ENCODE data around the gene SLC35C1. TPM values are rescaled to one million over a fixed set of nuclear protein-coding genes. Genes with fewer than 3 reads are reported as not detected.
"Not testable (repeated sequence)": the region's sequence is repeated elsewhere in the genome, so short reads cannot be mapped to it uniquely, and the experiment has no call there.

The SLC35C1 gene
- total RNA-seq, 1 donor from 2014 or later: 17.1 TPM

DNA sequence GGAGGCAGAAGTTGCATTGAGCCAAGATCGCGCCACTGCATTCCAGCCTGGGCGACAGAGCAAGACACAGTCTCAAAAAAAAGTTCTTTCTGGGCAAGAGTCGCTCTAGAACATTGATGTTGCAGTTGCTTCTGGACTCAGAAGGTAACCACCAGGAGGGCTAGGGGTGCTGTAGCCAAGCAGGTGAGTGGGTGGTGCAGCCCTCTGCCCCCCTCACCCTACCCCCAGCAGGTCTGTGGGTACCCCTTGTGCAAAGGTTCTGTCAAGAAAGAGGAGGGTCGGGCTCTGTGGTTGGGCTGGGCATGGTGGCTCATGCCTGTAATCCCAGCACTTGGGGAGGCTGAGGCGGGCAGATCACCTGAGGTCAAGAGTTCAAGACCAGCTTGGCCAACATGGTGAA lies 3.5 kb downstream of the SLC35C1 start:
- H3K9me3 Mint-ChIP-seq; intact Hi-C loops (cut with micrococcal nuclease); DNase-seq (ENCODE audit: low spot score); H3K27me3 Mint-ChIP-seq (ENCODE audit: low read depth); H3K4me3 Mint-ChIP-seq (ENCODE audit: low read depth): not testable (repeated sequence)
- Mint-ChIP-seq H3K4me1 (ENCODE audit: low read depth) (peaks cover 32% of the 10 kb centered on the region), H3K27ac (peak overlapping the region; percentile 42), H3K36me3 (ENCODE audit: low read depth) (peaks cover 32% of the 10 kb centered on the region)

DNA sequence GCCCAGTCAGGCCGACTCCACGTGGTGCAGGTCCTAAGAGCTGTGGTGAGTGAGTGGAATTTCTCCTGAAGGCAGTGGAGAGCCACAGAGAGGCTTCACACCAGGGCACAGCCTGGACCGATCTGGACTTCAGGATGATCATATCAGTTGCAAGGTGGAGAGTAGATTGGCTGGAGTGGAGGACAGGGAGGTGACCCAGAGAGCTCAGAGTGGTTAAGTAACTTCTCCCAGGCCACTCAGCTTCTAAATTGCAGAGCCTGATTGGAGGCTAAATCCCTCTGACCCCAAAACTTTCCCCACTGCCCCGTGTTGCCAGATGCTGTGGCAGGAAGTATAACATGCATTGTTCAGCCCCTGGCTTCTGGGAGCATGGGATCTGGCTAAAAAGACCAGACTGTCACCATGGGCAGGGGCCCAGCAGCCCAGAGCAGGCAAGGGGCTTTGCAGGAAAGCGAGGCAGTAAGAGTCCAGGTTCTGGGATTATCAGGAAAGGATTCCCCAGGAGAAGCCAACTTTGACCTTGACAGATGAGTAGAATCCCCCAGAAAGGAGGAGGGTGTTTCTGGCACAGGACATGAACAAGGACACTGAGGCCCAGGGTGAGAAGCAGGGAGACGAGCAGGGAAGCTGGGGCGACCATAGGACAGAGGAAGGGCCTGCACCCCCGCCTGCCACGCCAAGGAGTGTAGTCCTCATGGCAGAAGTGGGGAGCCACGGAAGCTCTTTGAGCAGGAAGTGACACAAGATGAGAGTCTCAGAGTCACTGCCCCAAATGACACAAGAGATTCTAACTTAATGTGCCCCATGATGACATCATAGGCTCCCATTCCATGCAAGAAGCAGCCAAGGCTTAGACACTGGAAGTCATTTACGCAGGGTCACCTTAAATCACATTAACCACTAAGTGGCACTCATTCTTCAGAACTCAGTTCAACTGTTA lies 4.8 kb downstream of the SLC35C1 start:
- peaks cover 32% of the 10 kb centered on the region for H3K36me3 Mint-ChIP-seq (ENCODE audit: low read depth)
- peak overlapping the region; percentile 3 for H3K27ac Mint-ChIP-seq
- intact Hi-C loops (cut with micrococcal nuclease): no loop called here
- H3K9me3 Mint-ChIP-seq: no peaks in the 10 kb centered on the region
- H3K4me1 Mint-ChIP-seq (ENCODE audit: low read depth): peaks cover 32% of the 10 kb centered on the region
- no peaks in the 10 kb centered on the region for H3K27me3 Mint-ChIP-seq (ENCODE audit: low read depth)
- no peak for DNase-seq (ENCODE audit: low spot score)
- no peak overlapping the region for H3K4me3 Mint-ChIP-seq (ENCODE audit: low read depth)

DNA sequence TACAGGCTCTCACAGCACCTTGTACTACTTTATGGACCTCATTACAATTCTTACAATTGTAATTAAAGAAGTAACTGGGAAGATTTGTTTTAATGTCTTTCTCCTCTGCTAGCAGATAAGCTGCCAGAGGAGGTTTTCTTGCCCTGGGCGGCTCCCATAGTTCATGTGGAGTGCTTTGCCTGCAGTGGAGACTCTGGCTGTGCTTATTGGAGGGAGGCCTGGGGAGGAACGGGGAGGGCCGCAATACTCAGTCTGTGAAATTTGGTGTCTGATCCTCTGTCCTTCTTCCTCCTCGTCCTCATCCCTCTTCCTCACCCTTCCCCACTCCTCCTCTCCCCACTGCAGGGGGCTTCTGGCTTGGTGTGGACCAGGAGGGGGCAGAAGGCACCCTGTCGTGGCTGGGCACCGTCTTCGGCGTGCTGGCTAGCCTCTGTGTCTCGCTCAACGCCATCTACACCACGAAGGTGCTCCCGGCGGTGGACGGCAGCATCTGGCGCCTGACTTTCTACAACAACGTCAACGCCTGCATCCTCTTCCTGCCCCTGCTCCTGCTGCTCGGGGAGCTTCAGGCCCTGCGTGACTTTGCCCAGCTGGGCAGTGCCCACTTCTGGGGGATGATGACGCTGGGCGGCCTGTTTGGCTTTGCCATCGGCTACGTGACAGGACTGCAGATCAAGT lies 5.6 kb downstream of the SLC35C1 start:
- peaks cover 32% of the 10 kb centered on the region for H3K4me1 Mint-ChIP-seq (ENCODE audit: low read depth)
- intact Hi-C loops (cut with micrococcal nuclease): no loop called here
- no peaks in the 10 kb centered on the region for H3K9me3 Mint-ChIP-seq
- no peaks in the 10 kb centered on the region for H3K27me3 Mint-ChIP-seq (ENCODE audit: low read depth)
- no peak for DNase-seq (ENCODE audit: low spot score)
- H3K4me3 Mint-ChIP-seq (ENCODE audit: low read depth): no peak overlapping the region
- no peak overlapping the region for H3K27ac Mint-ChIP-seq
- H3K36me3 Mint-ChIP-seq (ENCODE audit: low read depth): peaks cover 32% of the 10 kb centered on the region

DNA sequence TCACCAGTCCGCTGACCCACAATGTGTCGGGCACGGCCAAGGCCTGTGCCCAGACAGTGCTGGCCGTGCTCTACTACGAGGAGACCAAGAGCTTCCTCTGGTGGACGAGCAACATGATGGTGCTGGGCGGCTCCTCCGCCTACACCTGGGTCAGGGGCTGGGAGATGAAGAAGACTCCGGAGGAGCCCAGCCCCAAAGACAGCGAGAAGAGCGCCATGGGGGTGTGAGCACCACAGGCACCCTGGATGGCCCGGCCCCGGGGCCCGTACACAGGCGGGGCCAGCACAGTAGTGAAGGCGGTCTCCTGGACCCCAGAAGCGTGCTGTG lies 6.1 kb downstream of the SLC35C1 start:
- H3K9me3 Mint-ChIP-seq: no peaks in the 10 kb centered on the region
- H3K4me3 Mint-ChIP-seq (ENCODE audit: low read depth): no peak overlapping the region
- no peak overlapping the region for H3K27ac Mint-ChIP-seq
- DNase-seq (ENCODE audit: low spot score): no peak
- H3K4me1 Mint-ChIP-seq (ENCODE audit: low read depth): peaks cover 29% of the 10 kb centered on the region
- H3K27me3 Mint-ChIP-seq (ENCODE audit: low read depth): no peaks in the 10 kb centered on the region
- intact Hi-C loops (cut with micrococcal nuclease): no loop called here
- H3K36me3 Mint-ChIP-seq (ENCODE audit: low read depth): peaks cover 31% of the 10 kb centered on the region

DNA sequence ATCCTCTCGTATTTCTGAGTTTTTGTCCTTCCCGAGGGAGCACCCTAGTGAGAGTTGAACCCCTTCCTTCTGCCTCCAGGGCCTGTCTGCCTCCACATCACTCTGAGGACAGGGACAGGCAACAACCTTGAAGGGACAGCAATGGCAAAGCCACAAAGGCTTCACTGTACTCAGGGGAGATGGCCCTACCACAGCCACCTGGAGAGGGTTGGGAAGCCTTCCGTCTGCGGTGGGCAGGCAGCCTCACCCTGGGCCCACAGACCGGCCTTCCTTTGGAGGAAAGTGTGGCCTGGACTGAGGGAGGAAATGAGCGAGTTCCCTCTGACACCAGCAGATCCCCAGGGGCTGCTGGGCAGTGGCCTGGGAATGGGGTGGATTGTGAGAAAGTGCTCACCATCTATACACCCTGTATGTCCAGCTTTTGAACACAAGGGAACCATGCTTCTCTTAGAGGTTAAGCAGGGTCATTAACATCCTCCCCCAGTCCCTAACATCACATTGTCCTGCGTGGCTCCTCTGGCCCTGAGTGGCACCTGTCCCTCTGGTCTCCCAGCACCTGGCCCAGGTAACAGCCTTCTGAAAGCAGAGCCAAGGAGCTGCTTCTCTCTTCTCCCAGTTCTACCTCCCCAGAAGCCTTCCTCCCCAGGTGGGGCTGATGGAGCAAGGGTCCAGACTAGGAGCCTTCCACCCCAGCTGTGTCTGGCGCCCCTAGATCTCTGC lies 6.8 kb downstream of the SLC35C1 start:
- Mint-ChIP-seq H3K4me3 (ENCODE audit: low read depth) (no peak overlapping the region), H3K9me3 (no peaks in the 10 kb centered on the region), H3K36me3 (ENCODE audit: low read depth) (peaks cover 27% of the 10 kb centered on the region), H3K4me1 (ENCODE audit: low read depth) (peaks cover 25% of the 10 kb centered on the region), H3K27me3 (ENCODE audit: low read depth) (no peaks in the 10 kb centered on the region), H3K27ac (no peak overlapping the region)
- DNase-seq (ENCODE audit: low spot score): no peak
- intact Hi-C loops (cut with micrococcal nuclease): no loop called here

DNA sequence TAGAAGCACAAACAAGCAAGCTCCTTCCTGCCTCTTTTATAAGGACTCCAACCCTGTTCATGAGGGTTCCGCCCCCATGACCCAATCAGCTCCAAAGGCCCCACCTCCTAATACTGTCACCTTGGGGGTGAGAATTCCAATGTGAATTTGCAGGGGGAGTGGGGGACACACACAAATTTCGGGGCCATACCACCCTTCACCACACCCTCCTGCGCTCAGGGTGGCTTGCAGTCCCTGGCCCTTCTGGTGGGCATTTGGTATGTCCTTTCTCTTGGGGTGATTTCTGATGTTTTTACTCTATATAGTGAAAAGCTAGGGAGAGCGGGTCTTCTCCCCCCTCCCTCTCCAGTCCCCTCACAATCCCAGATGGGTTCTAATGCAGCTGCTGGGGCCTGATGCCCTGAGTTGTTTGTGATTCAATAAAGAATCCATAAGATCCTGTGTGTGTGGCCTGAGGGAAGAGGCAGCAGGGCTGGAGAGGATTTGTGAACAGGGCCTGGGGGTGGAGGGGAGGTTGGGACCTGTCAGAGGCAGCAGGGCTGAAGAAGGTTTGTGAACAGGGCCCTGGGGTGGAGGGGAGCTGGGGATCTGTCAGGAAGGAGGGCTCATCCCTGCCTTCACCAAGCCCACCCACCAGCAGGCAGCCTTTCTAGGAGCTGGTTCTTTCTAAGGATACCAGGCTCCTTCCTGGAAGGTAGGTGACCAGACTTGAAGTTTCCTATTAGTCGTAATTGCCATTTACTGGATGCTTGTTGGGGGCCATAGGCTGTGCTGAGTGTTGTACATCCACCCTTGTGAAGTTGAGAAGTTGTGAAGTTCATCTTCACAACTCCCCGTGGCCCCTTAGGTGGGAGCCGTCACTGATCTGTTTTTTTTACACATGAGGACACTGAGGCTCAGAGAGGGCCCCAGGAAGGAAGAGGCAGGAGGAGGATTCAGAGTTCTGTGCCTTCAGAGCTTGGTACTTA lies 7.9 kb downstream of the SLC35C1 start:
- intact Hi-C loops (cut with micrococcal nuclease): no loop called here
- no peak overlapping the region for H3K27ac Mint-ChIP-seq
- H3K27me3 Mint-ChIP-seq (ENCODE audit: low read depth): no peaks in the 10 kb centered on the region
- no peak for DNase-seq (ENCODE audit: low spot score)
- no peak overlapping the region for H3K4me3 Mint-ChIP-seq (ENCODE audit: low read depth)
- H3K4me1 Mint-ChIP-seq (ENCODE audit: low read depth): peaks cover 19% of the 10 kb centered on the region
- H3K9me3 Mint-ChIP-seq: no peaks in the 10 kb centered on the region
- peaks cover 27% of the 10 kb centered on the region for H3K36me3 Mint-ChIP-seq (ENCODE audit: low read depth)

DNA sequence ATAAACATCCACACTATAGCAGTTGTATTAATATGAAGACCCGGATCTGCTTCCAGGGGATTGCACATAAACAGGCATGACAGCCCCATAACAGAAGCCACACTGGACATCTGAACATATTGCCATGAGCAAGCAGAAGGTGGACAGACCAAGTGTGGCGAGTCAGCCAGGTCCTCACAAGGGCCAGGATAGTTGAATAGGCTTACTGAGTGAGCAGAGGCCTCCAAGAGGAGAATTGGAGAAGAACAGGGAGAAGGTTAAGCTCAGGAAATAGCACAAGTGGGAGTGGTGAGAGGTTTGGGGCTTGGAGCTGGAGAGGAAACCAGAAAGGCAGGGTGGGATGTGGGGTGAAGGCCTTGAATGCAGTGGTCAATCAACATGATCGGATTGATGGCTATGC lies 10.8 kb downstream of the SLC35C1 start:
- Mint-ChIP-seq H3K9me3 (no peaks in the 10 kb centered on the region), H3K36me3 (ENCODE audit: low read depth) (peaks cover 7% of the 10 kb centered on the region), H3K27me3 (ENCODE audit: low read depth) (no peaks in the 10 kb centered on the region), H3K4me3 (ENCODE audit: low read depth) (no peak overlapping the region), H3K4me1 (ENCODE audit: low read depth) (no peaks in the 10 kb centered on the region), H3K27ac (no peak overlapping the region)
- no peak for DNase-seq (ENCODE audit: low spot score)
- intact Hi-C loops (cut with micrococcal nuclease): no loop called here

DNA sequence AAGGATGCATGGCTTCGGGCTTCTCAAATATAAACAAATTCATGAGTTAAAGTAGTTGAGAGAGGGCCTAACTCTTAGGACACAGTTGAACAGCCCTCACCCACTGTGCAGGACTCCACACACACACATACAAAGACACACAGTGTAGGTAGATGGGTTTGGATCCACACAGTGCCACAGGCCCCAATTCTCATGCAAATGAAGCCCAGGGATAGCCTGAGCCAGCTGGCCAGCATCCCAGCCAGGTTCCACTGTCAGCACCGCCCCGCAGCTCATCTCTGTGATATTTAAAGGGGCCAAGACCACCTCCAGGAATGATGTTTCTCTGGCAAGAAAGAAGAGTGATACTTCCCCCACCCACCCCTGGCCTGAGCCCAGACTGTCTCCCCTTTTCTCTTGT lies 11.7 kb downstream of the SLC35C1 start:
- Mint-ChIP-seq H3K27ac (no peak overlapping the region), H3K36me3 (ENCODE audit: low read depth) (peaks cover under 1% of the 10 kb centered on the region), H3K4me3 (ENCODE audit: low read depth) (no peak overlapping the region), H3K9me3 (no peaks in the 10 kb centered on the region), H3K4me1 (ENCODE audit: low read depth) (no peaks in the 10 kb centered on the region), H3K27me3 (ENCODE audit: low read depth) (no peaks in the 10 kb centered on the region)
- DNase-seq (ENCODE audit: low spot score): no peak
- intact Hi-C loops (cut with micrococcal nuclease): no loop called here

DNA sequence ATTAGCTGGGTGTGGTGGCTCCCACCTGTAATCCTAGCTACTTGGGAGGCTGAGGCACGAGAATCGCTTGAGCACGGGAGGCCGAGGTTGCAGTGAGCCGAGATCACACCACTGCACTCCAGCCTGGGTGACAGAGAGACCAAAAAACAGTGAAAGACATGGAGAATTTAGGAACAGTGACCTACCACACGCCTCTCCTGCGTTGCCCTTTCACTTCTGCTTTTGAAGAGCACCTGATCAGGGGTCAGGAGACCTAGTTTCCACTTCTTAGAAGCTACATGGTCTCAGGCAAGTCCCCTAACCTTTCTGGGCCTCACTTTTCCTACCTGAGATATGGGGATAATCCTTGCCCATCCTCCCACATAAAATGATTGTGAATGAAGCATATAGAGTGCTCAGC lies 12.2 kb downstream of the SLC35C1 start:
- peaks cover 2% of the 10 kb centered on the region for H3K4me1 Mint-ChIP-seq (ENCODE audit: low read depth)
- H3K27me3 Mint-ChIP-seq (ENCODE audit: low read depth): no peaks in the 10 kb centered on the region
- H3K4me3 Mint-ChIP-seq (ENCODE audit: low read depth): no peak overlapping the region
- H3K36me3 Mint-ChIP-seq (ENCODE audit: low read depth): no peaks in the 10 kb centered on the region
- H3K27ac Mint-ChIP-seq: no peak overlapping the region
- H3K9me3 Mint-ChIP-seq: no peaks in the 10 kb centered on the region
- intact Hi-C loops (cut with micrococcal nuclease): no loop called here
- no peak for DNase-seq (ENCODE audit: low spot score)

DNA sequence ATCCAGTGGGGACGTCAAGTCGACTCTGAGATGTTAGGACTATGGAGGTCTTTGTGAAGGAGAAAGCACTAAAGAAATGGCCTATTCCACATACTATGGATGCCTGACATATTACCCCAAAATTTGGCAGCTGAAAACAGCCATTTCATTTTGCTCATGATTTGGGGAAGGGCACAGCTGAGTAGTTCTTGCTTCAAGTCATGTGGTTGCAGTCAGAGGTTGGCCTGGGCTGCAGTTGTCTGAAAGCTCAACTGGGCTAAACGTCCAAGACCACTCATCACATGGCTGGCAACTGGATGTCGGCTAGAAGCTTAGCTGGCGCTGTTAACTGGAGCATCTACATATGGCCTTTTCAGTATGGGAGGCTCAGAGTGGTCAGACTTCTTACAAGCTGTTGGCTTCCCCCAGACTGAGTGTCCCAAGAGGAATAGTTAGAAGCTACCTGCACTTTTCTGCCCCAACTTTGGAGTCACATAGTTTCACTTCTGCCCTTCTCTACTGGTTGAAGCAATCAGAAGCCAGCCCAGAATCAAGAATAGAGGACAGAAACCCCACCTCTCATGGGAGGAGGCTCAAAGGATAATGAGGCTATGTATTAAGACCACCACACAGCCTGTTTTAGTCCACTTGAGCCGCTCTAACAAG lies 14.1 kb downstream of the SLC35C1 start:
- no peak overlapping the region for H3K4me3 Mint-ChIP-seq (ENCODE audit: low read depth)
- H3K27ac Mint-ChIP-seq: no peak overlapping the region
- H3K27me3 Mint-ChIP-seq (ENCODE audit: low read depth): no peaks in the 10 kb centered on the region
- H3K9me3 Mint-ChIP-seq: no peaks in the 10 kb centered on the region
- H3K4me1 Mint-ChIP-seq (ENCODE audit: low read depth): peaks cover 4% of the 10 kb centered on the region
- H3K36me3 Mint-ChIP-seq (ENCODE audit: low read depth): no peaks in the 10 kb centered on the region
- DNase-seq (ENCODE audit: low spot score): no peak
- intact Hi-C loops (cut with micrococcal nuclease): no loop called here

DNA sequence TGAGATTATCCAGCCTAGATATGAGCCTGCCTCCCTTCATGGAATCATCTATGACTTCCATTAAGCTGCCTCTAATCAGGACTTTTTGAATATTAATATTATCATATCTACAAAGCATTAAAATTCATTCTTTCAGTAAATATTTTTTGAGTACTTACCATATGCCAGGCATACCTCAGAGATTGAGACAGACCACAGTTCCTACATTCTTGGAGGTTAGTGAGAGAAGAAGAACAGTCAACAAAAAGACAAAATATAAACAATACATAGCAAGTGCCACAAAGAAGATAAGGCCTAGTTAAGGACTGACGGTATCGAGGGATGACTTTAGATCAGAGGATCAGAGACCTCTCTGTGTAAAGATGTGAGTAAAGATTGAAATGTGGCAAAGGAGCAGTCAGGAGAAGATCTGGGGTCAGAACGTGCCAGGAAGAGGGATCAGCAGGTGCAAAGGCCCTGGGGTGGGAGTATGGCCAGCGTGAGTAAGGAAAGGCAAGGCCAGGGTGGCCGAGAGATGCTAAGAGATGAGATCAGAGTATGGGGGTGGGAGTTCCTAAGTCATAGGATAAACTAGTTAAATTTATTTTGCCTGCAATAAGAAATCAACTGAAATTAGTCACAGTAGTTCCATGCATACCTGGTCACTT lies 15.4 kb downstream of the SLC35C1 start:
- Mint-ChIP-seq H3K36me3 (ENCODE audit: low read depth) (no peaks in the 10 kb centered on the region), H3K27ac (no peak overlapping the region), H3K4me1 (ENCODE audit: low read depth) (peaks cover 4% of the 10 kb centered on the region), H3K9me3 (no peaks in the 10 kb centered on the region), H3K27me3 (ENCODE audit: low read depth) (no peaks in the 10 kb centered on the region), H3K4me3 (ENCODE audit: low read depth) (no peak overlapping the region)
- intact Hi-C loops (cut with micrococcal nuclease): no loop called here
- DNase-seq (ENCODE audit: low spot score): no peak
